Measurements from ENCODE around the gene PARD3B.

- TF ChIP-seq EP300 (IDR thresholded peaks at IDR 0.05) (no peak), CTCF (IDR thresholded peaks at IDR 0.05) (no peak)
Measured at GRCh38 chr2:204776781-204777559, 231.7 kb downstream of the PARD3B start.

All from sigmoid colon (tissue), 4 donors.